ENCODE results near the gene ATG101.
"Not testable (repeated sequence)": the region's sequence is repeated elsewhere in the genome, so short reads cannot be mapped to it uniquely, and the experiment has no call there.

ATG101 gene

GRCh38 chr12:52091869-52092268 lies 22.1 kb downstream of the ATG101 start:
- TF ChIP-seq CTCF (IDR thresholded peaks at IDR 0.05), result no peak
- H3K27ac Mint-ChIP-seq, result no peak overlapping the region
- H3K9me3 Mint-ChIP-seq, result peaks cover 7% of the 10 kb centered on the region
- no peak for DNase-seq
- no peaks in the 10 kb centered on the region for H3K36me3 Mint-ChIP-seq (ENCODE audit: low read depth)
- peaks cover 54% of the 10 kb centered on the region for H3K27me3 Mint-ChIP-seq (ENCODE audit: low read depth, poor library complexity)
- peaks cover 26% of the 10 kb centered on the region for H3K4me1 Mint-ChIP-seq
- H3K4me3 Mint-ChIP-seq, result no peak overlapping the region

GRCh38 chr12:52093346-52093745 lies 23.6 kb downstream of the ATG101 start:
- Mint-ChIP-seq H3K9me3 (peaks cover 7% of the 10 kb centered on the region), H3K36me3 (ENCODE audit: low read depth) (no peaks in the 10 kb centered on the region), H3K27me3 (ENCODE audit: low read depth, poor library complexity) (peaks cover 57% of the 10 kb centered on the region), H3K4me1 (peaks cover 20% of the 10 kb centered on the region), H3K27ac (no peak overlapping the region), H3K4me3 (no peak overlapping the region)
- no peak for DNase-seq
- TF ChIP-seq CTCF (IDR thresholded peaks at IDR 0.05), result no peak

- peaks cover 7% of the 10 kb centered on the region for H3K9me3 Mint-ChIP-seq
- H3K27ac Mint-ChIP-seq, result no peak overlapping the region
- no peak for TF ChIP-seq CTCF (IDR thresholded peaks at IDR 0.05)
- H3K4me3 Mint-ChIP-seq, result no peak overlapping the region
- peaks cover 57% of the 10 kb centered on the region for H3K27me3 Mint-ChIP-seq (ENCODE audit: low read depth, poor library complexity)
- H3K36me3 Mint-ChIP-seq (ENCODE audit: low read depth), result no peaks in the 10 kb centered on the region
- DNase-seq, result no peak
- peaks cover 8% of the 10 kb centered on the region for H3K4me1 Mint-ChIP-seq
Measured at GRCh38 chr12:52096332-52097044, 26.7 kb downstream of the ATG101 start.

GRCh38 chr12:52097045-52097666 lies 27.4 kb downstream of the ATG101 start:
- Mint-ChIP-seq H3K4me3 (no peak overlapping the region), H3K27me3 (ENCODE audit: low read depth, poor library complexity) (peaks cover 56% of the 10 kb centered on the region), H3K4me1 (peaks cover 1% of the 10 kb centered on the region), H3K9me3 (peaks cover 7% of the 10 kb centered on the region), H3K27ac (no peak overlapping the region), H3K36me3 (ENCODE audit: low read depth) (no peaks in the 10 kb centered on the region)
- DNase-seq, result no peak
- no peak for TF ChIP-seq CTCF (IDR thresholded peaks at IDR 0.05)

DNA sequence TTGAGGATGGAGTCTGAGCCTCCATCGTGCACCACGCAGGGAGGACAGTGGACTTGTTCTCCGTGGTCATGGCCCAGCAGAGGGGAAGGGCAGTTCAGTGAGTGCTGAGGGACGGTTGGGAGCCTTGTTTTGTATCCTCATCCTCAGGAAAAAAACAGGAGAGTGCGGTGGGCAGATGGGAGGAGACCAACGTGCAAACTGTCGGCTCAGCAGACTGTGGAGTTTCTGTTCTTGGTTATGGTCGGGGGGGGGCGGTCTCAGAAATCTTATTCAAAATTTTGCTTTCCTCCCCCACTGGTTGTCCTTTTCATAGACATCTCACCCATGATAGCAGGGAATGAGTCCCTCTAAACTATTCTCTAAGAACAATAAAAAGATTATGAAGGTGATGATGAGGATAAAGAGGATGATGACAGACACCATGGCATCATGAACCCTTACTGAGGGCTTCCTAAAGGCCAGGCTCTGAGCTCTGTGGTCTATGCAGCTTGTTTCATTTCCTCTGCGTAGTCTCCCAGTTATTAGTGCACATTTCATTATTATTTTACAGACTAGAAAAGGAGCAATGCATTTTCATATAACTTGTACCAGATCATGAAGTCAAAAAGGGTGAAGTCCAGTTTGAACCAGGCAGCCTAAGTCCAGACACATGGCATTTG lies 34.8 kb downstream of the ATG101 start:
- H3K27me3 Mint-ChIP-seq (ENCODE audit: low read depth, poor library complexity), result peaks cover 74% of the 10 kb centered on the region
- not testable (repeated sequence) for H3K4me1 Mint-ChIP-seq; H3K9me3 Mint-ChIP-seq; H3K36me3 Mint-ChIP-seq (ENCODE audit: low read depth); DNase-seq; H3K27ac Mint-ChIP-seq; H3K4me3 Mint-ChIP-seq

DNA sequence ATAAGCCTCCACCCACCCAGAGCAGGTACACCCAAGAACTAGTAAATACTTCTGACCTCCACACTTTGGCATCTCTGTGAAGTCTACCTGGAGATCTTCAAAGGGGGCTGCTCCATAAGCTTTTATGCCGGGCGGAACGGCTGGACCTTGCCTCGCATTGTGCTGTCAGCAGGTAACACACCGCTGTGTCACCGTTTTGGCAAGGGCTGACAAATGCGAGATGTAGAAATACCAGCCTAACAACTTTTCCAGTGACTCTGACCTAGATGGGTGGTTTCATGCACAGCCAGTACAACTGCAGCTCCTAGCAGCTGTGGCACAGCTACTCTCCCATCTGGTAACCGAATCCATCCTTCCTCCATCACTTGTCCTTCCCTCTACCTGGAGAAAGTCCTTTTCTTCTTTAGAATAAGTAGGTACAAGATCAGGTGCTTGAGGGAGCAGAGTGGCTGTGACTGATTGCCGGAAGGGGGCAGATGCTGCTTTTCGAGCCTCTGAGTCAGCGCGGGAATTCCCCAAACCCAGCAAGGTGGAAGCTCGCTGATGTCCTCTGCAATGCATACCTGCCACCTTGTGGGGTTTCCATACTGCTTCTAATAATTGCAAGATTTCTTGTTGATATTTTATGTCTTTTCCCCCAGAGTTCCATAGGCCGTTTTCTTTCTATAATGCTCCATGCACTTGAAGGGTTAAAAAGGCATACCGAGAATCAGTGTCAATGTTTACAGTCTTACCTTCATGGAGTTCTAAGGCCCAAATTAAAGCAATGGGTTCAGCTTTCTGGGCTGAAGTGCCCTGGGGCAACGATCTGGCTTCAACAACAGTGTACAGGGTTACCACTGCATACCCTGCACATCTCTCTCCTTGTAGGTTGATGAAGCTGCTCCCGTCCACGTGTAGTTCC lies 46.7 kb downstream of the ATG101 start:
- DNase-seq; H3K9me3 Mint-ChIP-seq; H3K36me3 Mint-ChIP-seq (ENCODE audit: low read depth); H3K4me3 Mint-ChIP-seq; H3K27ac Mint-ChIP-seq: not testable (repeated sequence)
- Mint-ChIP-seq H3K4me1 (peaks cover 15% of the 10 kb centered on the region), H3K27me3 (ENCODE audit: low read depth, poor library complexity) (peaks cover 66% of the 10 kb centered on the region)

GRCh38 chr12:52117806-52118475 lies 48.2 kb downstream of the ATG101 start:
- H3K27ac Mint-ChIP-seq; H3K36me3 Mint-ChIP-seq (ENCODE audit: low read depth); H3K9me3 Mint-ChIP-seq; H3K4me3 Mint-ChIP-seq; DNase-seq: not testable (repeated sequence)
- Mint-ChIP-seq H3K27me3 (ENCODE audit: low read depth, poor library complexity) (peaks cover 79% of the 10 kb centered on the region), H3K4me1 (peaks cover 30% of the 10 kb centered on the region)
